GM18511 (cell line): ENCODE results near the gene CDH23.

Experiments used
- ATAC-seq: cut with Tn5 transposase; IDR thresholded peaks from one replicate; pipeline ENCODE4 v1.9.1; 2021; ENCODE audit warnings: mild to moderate bottlenecking, moderate library complexity; ENCODE audit not compliant: unreplicated experiment

The CDH23 gene

DNA sequence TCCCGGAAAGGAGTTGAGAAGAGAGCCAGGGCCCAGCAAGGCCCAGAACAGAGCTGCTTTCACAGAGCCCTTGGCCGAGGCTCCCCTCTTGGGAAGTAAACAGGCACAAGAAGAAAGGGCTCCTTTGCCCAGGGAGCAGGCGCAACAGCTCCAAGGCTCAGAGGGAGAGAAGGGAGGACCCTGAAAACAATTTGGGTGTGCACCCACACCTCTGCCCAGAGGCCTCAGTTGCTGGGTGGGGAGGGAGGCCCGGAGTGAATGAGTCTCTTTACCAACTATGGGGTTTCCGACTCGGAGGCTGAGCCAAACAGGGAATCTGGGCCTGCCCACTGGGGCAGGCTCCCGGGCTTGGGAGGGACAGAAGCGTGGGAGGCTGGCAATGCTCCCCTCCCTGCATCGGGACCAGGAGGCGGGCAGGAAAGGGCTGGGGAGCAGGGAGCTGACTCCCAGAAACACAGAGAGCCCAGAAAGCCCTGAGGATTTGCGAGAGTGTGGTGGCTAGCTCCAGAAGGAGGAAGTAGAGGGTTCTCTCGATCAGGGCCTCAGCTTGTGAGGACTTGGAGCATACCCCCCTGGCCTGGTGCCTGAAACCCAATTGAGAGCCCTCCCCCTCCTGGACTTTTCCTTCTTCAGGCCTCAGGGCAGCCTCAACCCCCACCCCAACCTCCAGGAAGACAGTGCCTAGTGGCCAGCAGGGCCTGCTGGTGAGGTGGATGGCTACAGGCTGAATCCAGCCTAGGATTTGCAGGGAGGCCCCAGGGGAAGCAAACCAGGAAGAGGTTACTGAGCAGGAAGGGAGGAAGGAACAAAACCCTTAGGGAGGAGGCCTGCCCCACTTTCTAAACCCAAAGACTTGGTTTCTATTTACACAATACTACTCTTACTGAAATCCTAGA lies 316.7 kb downstream of the CDH23 start:
- no peak for ATAC-seq

DNA sequence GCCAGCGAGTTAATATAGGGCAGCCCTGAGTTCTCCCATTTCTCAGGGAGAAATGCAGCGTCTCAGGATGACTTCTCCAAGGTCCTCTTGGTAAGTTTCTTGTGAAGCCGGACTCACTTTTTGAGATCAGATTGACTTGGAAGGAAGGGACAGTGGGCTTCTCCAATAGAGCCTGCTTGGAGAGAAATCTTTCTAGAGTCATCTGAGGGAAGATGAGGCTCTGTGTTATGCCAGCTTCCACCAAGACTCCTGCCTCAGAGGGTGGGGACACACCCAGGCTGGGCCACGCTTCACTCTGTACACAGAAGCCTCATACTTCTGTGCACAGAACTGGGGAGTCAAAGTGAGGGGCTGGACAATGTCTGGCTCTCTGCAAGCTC lies 317.3 kb downstream of the CDH23 start:
- no peak for ATAC-seq

DNA sequence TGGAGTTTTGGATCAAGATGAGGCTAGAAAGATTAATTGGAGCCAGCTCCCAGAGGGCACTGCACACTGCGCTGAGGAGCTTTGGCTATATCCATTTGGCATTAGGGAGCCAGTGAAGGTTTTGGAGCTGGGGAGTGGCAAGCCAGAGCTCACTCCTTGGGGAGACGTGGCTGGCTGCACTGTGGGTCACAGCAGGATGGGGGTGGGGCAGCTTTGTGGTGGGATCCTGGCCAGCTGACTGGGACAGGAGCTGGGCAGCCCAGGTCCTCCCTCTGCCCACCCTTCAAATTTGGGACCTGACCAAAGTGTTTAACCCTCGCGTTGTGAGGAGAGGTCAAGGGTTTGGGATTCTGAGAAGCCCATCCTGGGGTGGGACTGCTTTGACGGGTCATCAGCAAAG lies 317.9 kb downstream of the CDH23 start:
- ATAC-seq, result no peak

DNA sequence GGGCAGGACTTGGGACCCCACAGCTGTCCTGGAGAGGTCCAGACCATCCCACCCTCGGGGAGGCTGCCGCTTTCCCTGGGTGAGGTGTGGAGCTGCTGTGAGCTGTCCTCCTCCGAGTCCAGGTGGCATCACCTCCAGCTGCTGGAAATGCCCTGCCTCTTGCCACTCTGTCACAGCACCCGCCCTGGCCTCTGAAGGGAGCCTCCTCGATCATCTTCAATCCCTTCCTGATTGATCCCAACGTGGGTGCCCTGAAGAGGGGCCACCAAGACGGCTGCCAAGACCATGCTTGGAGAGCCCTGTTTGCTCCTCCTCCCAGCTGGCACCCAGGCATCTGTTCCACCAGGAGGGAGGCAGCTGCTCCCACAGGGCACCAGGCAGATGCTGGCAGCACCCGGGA lies 318.3 kb downstream of the CDH23 start:
- ATAC-seq, result no peak

DNA sequence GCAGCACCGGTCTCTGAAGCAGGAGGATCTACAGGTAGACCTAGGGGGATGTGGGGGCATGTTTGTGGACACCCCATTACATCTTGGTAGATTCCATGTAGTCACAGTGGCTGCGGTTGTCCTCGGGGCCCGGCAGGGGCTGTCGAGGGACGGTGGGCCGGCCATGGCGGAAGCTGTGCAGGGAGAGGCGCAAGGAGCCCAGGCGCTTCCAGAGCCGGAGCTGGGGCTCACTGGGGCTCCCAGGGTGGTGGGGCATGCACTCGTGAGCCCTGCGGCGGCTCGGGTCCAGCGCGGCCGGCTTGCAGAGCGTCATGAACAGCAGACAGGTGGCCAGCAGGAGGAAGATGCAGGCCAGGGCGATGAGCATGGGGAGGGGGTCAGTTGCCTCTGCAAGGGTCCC lies 319.1 kb downstream of the CDH23 start:
- no peak for ATAC-seq

DNA sequence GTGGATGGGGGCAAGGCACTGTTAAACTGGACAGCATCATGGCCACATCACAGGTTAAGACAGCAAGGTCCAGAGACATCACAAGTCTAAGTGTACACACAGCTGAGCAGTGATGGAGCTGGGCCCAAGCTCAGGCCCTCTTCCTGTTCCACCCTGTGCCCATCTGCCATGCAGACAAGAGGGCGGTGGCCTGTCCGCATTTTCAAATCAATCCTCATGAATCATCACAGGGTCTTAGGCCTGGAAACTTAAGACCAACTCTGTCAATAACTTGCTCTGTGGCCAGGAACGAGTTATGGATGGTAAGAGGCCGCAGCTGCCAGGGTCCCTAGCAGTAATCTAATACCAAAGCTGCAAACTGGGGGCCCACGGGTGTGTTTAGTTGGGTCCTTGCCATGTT lies 319.7 kb downstream of the CDH23 start:
- ATAC-seq, result no peak

DNA sequence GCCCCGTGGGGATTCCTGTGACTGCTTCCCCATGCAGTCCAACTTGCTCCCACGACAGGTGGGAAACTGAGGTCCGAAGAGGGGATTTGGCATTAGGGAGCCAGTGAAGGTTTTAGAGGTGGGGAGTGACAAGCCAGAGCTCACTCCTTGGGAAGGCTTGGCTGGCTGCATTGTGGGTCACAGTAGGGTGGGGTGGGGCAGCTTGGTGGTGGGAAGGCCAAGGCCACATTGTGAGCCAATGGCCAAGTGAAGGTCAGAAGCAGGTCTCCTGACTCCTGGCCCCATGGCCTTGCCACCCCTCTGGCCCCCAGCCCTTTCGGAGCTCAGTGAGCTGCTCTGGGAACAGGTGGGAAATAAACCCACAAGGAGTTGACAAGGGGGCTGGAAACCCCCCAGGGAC lies 320.3 kb downstream of the CDH23 start:
- ATAC-seq, result no peak

DNA sequence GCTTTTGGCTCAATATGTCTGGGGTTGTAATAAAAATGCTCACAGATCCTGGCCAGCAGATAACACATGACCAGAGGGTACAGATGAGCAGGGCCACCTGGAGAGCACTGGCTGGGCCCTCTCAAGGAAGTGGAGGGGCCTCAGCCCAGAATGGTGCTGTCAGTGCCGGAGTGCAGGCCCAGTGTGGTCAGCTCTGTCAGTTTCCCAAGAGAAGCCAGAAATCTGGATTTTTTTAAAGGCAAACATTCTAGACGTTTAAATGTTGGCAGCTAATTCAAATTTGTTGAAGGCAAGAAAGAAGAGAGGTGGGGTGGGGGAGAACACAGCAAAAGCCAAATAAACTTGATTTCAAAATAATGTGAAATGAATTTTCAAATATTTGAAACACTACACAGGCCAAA lies 320.8 kb downstream of the CDH23 start:
- ATAC-seq, result no peak

DNA sequence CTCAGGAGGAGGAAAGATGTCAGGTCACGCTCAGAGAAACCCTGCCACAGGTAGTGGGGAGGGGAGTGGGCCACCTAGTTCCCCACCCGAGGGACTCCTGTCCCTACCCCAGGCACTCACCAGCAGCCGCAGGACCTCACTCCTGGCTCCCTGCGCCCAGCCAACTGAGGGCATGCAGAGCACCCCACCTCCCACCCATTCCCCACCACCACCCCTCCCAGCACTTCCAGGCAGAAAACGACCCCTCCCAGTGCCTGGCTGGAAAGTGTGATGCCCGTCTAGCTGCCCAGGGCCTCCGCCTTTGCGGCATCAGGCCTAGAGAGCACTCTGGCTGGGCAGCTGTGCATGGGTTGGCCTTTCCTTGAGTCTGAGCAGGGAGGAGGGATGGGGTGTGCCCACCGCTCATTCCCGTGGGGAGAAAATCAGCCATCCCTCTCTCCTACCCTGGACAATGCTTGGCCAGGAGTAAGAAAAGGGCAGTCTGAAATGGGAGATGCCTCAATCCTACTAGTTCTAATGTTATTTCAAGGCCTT lies 321.5 kb downstream of the CDH23 start:
- ATAC-seq, result no peak

DNA sequence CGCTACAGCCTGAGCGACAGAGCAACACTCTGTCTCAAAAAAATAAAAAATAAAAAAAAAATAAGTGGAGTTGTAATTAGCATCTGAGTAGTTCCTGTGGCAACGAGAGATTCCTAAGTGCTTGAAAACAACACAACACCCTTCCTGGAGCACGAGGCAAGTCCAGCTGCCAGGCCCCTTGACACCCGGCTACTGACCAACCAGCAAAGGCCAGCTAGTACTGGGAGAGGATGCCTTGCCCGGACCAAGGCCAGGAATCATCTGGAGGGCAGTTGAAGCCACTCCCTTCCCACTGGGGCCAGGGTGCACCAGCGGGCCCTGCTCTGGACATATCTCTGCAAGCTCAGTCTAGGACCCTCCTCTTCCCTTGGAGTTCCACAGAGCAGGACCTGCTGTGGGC lies 322.3 kb downstream of the CDH23 start:
- no peak for ATAC-seq

DNA sequence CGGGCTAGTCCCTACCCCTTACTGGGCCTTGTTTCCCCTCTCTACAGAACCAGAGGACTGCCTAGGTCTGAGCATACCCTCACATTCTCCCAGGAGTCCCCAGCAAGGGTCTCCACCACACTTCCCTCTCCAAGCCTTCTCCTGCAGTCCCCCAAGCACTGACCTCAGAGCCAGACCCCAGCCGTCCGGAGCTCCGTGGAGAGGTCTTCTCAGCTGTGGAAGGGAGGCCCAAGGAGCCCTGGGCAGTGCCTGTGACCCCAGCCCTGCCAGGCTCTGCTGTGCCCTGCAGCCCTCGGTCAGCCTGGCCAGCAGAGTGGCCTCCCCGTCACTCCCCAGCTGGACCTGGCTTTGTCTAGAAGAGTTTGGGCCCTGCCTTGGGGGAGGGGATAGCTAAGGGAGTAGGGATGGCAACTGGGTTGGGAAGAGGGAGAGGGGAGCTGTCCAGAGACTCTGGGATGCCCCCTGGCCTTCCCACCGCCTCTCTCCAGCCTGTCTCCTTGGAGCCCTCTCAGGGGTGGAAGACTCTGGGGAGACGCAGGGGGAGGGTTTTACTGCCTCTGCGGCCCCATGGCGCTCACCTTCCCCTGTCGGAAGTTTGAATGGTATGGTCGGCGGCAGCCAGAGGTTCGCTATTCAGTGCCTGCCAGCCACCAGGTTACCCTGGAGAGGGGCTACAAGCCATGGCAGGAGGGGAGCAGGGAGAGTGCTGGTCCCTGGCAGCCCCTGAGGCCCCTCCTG lies 322.9 kb downstream of the CDH23 start, which contains the start of gene C10orf105:
Gene C10orf105 (minus strand): TSS at position 315 of the 738 bp plus-strand sequence. CDS start 3,441 bp downstream, outside the sequence.
- ATAC-seq, result no peak

DNA sequence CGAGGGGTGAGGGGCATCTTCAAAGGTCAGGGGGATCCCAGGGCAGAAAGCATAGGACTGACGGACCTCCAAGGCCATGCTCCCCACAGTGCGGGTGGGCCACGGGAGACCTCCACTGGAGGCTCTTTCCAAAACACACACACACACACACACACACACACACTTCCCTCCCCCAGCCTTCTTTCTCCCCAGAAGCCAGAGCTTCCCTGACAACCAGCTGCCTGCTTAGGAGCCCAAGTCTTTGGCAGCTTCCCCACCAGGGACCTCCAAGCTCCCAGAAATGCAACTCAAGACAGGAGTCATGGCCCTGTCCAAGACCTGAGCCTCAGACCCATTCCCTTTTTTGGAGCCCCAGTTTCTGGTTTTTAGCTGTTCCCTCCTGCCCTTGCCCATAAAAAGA lies 323.6 kb downstream of the CDH23 start:
- ATAC-seq, result no peak

DNA sequence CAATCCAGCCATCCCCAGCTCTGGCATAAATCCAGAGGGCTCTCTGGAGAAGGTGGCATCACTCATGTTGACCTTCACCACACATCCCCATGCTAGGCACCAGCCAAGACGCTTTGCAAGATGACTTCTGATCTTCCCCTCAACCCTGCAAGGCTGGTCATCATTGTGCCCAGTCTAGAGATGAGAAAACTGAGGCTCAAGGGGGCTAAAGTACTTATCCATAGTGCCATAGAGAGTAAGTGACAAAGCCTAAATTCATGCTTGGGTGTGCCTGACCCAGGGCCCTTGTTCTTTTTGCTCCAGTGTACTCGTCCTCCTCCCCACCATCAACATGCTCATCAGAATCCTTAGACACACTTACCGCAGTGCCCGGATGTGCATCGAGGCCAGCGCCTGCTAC lies 324.6 kb downstream of the CDH23 start:
- ATAC-seq, result no peak

DNA sequence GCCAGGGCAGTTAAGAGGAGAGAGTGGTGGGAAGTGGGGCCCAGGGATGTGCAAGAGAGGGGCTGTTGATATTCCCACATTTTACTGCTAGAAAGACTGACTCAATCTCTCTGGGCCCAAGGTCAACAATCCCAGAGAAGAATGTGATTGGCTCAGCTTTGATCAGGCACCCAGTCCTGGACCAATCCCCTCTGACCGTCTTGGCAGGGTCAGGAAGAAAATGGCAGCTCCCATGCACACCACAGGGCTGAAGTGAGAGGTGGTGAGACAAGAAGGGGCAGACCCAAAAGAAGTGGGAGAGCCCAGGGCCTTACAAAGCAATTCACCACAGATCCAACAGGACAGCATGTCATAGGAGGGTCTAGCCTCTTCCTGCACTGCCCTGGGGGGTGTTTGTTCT lies 326.1 kb downstream of the CDH23 start:
- no peak for ATAC-seq

DNA sequence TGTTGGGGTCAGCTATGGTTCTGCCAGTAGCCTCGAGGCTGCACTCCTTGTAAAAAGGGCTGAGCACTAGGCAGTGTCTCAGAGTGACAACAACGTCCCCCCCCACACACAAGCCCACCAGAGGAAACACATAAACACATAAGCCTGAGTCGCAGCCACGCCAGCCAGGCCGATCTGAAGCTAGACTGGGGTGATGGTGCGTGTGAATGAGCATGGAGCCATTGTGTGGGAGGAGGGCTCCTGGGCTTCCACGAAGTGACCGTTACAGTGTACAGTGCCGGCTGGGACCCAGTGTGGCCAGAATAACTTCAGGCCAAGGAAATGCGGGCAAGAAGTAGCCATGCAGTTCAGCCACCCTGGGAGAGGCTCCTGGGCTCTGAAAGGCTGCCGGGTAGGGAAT lies 326.6 kb downstream of the CDH23 start:
- no peak for ATAC-seq

DNA sequence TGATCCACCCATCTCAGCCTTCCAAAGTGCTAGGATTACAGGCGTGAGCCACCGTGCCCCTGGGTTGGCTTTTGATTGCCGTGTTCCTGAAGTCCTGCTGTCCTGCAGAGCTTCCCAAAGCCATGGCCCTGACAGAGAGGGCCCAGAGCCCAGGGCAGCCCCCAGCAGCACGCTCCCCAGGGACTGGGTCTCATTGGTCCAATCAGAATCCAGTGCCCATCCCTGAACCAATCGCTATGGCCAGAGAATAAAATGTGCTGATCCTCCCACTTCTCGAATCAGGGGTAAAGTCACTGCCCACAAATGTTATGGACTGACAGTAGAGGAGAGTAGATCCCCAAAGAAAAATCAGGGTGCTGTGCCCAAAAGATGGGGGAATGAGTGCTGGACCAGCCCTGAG lies 327.8 kb downstream of the CDH23 start:
- no peak for ATAC-seq

DNA sequence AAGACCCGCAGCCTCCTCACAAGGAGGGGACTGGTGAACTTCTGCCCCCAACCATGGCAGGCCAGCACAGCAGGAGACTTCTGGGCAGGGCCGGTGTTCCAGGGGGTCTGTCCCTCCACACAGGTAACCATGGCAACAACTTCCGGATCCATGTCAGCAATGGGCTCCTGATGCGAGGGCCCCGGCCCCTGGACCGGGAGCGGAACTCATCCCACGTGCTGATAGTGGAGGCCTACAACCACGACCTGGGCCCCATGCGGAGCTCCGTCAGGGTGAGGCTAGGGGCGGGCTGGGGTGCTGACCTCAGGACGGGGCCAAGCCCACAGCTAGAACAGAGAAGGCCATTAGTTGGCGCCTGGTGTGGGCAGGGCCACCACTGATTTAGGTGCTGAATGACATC lies 328.5 kb downstream of the CDH23 start:
- ATAC-seq, result no peak

DNA sequence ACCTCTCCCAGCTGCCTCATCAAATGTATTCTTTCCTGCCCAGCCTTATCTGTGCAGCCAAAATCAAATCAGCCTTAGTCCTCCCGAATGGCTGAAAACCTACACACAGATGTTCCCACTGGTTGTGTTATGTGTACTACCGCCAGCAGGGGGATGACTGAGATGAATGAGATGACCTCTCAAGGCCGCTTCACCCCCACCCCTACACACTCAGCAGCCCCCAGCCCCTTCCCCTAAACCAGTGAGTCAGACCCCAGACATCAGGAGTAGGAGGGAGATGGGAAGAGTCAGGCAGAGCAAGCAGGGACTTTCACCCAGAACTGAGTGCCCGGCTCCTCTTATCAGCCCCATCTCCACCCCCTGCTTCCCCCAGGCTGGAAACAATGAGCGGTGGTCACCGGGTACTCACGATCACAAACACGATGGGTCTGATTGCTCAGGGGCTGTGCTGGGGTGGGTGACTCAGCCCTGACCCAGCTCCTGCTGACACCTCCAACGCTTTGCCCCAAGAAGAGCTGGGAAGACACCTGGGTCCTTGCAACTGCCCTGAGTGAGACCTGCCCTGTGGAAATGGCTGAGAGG lies 329.4 kb downstream of the CDH23 start:
- ATAC-seq, result no peak

DNA sequence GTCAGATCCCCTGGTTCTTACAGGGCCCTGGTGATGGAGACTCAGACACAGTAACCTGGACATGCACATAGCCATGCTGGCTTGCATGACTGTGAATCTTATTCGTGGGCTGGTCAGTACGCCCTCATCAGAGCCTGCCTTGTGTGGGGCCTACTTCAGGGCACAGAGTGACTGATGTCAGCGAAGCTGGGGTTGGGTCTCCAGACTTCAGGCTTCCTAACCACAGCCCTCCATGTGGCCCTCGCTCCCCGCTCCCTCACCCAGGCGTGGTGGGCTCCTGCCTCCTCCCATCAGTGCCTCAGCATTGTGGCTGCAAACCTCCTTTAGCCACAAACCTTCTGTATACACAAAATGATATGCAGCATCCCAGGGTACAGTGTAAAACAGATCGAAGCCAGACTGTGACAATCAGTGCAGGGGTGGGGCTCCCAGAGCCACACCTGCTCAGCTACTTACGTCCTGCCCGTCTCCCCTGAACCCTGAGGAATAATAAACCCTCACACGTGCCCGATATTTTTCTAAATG lies 329.9 kb downstream of the CDH23 start:
- no peak for ATAC-seq

DNA sequence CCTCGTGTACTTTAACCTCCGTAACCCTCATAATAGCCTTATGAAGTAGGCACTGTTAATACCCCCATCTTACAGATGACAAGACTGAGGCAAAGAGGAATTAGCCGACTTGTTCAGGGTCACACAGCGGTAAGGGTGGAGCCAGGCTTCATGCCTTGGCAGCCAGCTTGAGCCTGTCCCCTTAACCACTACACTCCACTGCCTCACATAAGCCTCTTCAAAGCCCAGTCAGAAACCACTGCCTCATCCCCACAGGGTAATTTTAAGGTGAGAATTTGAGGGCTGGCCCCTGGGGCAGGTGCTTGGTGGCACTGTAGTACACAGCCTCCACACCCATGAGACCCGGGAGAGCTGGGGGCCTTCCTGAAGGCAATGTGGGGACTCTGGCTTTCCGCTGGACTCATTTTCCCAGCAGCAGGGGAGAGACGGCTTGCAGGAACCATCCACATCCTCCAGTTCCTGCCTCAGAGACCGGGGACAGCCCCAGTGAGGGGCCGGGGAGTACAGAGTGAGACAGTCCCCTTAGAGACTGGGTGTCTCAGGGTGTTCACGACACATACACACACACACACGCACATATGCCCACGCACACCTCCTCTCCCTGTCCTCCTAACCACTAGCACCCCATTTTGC lies 330.5 kb downstream of the CDH23 start:
- peak; percentile 58 for ATAC-seq
